Tibial nerve (tissue), 4 donors: Measurements from ENCODE around the gene MITF. TPM values are rescaled to one million over a fixed set of nuclear protein-coding genes. Genes with fewer than 3 reads are reported as not detected.

ENCODE experiments used
- DNase-seq, 2 donors: peaks; one replicate each; pipeline ENCODE4 v3.0.0-alpha.2; 2019; ENCODE audit warnings: low spot score in 2 of 2
- H3K27ac ChIP-seq, 4 donors: fragments of 200-600 bp; sonication (generic) in 3 of 4; one replicate each; pipeline ENCODE4 v1.5.1; 2017 to 2019; ENCODE audit warnings: mild to moderate bottlenecking in 1 of 4
- H3K27me3 ChIP-seq, 2 donors: fragments of 200-600 bp; sonication (generic) in 1 of 2; one replicate each; pipeline versions ENCODE4 v1.5.1 to v1.6.0; 2017 to 2019
- H3K36me3 ChIP-seq, 3 donors: fragments of 200-600 bp; sonication (generic); one replicate each; pipeline ENCODE4 v1.5.1; 2018 to 2019
- H3K4me1 ChIP-seq, 4 donors: fragments of 200-600 bp; sonication (generic) in 3 of 4; one replicate each; pipeline ENCODE4 v1.5.1; 2017 to 2019
- H3K4me3 ChIP-seq, 4 donors: fragments of 200-600 bp; sonication (generic) in 3 of 4; one replicate each; pipeline ENCODE4 v1.5.1; 2017 to 2019; ENCODE audit warnings: mild to moderate bottlenecking in 1 of 4, moderate library complexity in 1 of 4
- H3K9me3 ChIP-seq, 4 donors: fragments of 200-600 bp; sonication (generic) in 3 of 4; one replicate each; pipeline ENCODE4 v1.5.1; 2017 to 2019
- EP300 ChIP-seq, 2 donors: sonication (generic); formaldehyde crosslinking; IDR thresholded peaks; one replicate each; pipeline ENCODE4 v1.6.1; 2017; ENCODE audit warnings: antibody characterized with exemption in 2 of 2, mild to moderate bottlenecking in 1 of 2
- POLR2A ChIP-seq, 2 donors: fragments of 450-650 bp; IDR thresholded peaks; one replicate each; pipeline ENCODE4 v1.6.1; 2017; ENCODE audit warnings: antibody characterized with exemption in 2 of 2, mild to moderate bottlenecking in 2 of 2, moderate library complexity in 2 of 2
- WGBS, 2 donors: methylation state at CpG; one replicate each; pipeline ENCODE4 v1.1.5; 2018; 5-methylcytosine and 5-hydroxymethylcytosine counted together
- total RNA-seq, 4 donors: library from RNA; depleted of rRNA; stranded (reverse); fragments of >200 nt; gene quantifications; one replicate each; pipeline ENCODE4 v1.1.0, GENCODE V29; 2016
- TF ChIP-seq, protein P1 (sequence below), 5 experiments: fragments of 200-600 bp in 3 of 5; fragments of 450-650 bp in 2 of 5; sonication (generic) in 3 of 5; IDR thresholded peaks; one replicate each; pipeline ENCODE4 v1.5.1; 2016 to 2019; ENCODE audit warnings: antibody characterized with exemption in 5 of 5, mild to moderate bottlenecking in 3 of 5, moderate library complexity in 2 of 5

MITF gene
- total RNA-seq, 4 donors from 2014 or later, result 10.3 to 26.9 (median 15.5) TPM

DNA sequence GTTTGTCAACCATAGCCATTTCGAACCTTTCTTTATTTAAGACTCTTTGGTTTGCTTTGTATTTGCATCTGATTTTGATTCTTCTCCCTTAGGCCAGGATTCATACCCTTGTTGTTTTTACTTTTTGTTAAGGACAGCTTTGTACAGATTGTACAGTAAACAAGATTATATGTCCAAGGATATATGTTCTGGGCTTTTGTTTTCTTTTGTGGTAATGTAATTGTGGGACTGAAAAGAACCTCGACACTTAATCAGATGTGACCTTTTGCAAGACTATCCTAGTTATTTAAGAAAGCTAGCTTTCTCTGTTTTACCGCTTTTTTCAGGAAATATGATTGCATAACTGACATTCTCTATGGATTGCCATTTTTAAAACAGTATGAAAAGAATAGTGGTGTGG is 193.2 kb downstream of the MITF start:
- Histone ChIP-seq H3K4me1 (peaks cover 0 to 8% (median 0%) of the 10 kb centered on the region in 4 donors), H3K9me3 (no peaks in the 10 kb centered on the region), H3K4me3 (no peak overlapping the region), H3K27me3 (no peaks in the 10 kb centered on the region), H3K27ac (no peak overlapping the region), H3K36me3 (no peaks in the 10 kb centered on the region)
- TF ChIP-seq, protein P1, sequence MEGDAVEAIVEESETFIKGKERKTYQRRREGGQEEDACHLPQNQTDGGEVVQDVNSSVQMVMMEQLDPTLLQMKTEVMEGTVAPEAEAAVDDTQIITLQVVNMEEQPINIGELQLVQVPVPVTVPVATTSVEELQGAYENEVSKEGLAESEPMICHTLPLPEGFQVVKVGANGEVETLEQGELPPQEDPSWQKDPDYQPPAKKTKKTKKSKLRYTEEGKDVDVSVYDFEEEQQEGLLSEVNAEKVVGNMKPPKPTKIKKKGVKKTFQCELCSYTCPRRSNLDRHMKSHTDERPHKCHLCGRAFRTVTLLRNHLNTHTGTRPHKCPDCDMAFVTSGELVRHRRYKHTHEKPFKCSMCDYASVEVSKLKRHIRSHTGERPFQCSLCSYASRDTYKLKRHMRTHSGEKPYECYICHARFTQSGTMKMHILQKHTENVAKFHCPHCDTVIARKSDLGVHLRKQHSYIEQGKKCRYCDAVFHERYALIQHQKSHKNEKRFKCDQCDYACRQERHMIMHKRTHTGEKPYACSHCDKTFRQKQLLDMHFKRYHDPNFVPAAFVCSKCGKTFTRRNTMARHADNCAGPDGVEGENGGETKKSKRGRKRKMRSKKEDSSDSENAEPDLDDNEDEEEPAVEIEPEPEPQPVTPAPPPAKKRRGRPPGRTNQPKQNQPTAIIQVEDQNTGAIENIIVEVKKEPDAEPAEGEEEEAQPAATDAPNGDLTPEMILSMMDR (IDR thresholded peaks at IDR 0.05), result no peak
- TF ChIP-seq EP300 (IDR thresholded peaks at IDR 0.05) (no peak), POLR2A (IDR thresholded peaks at IDR 0.05) (no peak)
- no peak for DNase-seq
- WGBS, 2 donors, result 74 to 85% methylated on average over 3 of the region's 3 CpGs

DNA sequence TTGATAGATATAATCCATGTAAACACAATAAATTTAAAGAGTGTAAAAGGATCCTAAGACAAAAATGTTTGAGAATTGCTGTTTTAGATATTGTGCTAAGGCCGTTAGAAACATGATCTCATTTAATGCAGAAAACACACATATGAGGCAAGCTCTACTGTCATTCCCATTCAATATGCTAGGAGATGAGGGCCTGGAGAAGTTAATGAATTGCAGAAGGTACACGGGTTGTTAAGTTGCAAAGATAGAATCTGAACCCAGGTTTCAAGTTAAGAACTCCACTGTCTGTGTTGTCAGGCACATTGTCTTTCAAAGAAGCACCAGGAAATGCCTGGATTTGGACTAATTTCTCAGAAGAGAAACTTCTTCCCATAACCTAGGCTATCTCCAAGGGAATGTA is 195.1 kb downstream of the MITF start:
- Histone ChIP-seq H3K4me3 (no peak overlapping the region), H3K36me3 (peaks cover 0 to 4% (median 0%) of the 10 kb centered on the region in 3 donors), H3K4me1 (peaks cover 0 to 8% (median 0%) of the 10 kb centered on the region in 4 donors), H3K9me3 (no peaks in the 10 kb centered on the region), H3K27ac (no peak overlapping the region), H3K27me3 (no peaks in the 10 kb centered on the region)
- TF ChIP-seq EP300 (IDR thresholded peaks at IDR 0.05) (no peak), POLR2A (IDR thresholded peaks at IDR 0.05) (no peak)
- TF ChIP-seq, protein P1 (IDR thresholded peaks at IDR 0.05), result no peak
- WGBS, 2 donors, result 77 to 79% methylated on average over 2 of the region's 2 CpGs
- no peak for DNase-seq

DNA sequence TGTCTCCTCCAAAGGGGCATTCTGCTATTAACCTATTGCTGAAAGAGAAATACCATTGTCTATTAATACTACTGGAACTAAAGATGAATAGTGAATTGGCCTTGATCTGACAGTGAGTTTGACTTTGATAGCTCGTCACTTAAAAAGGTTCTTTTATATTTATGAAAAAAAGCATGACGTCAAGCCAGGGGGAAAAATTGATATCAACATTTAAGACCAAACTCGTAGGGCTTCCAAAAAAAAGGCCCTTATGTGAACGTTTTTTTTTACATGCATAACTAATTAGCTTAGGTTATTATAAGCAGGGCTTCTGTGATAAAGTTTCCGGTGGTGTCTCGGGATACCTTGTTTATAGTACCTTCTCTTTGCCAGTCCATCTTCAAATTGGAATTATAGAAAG is 197.0 kb downstream of the MITF start:
- H3K9me3 ChIP-seq, result no peaks in the 10 kb centered on the region
- no peaks in the 10 kb centered on the region for H3K27me3 ChIP-seq
- H3K36me3 ChIP-seq, result peaks cover 0 to 4% (median 0%) of the 10 kb centered on the region in 3 donors
- no peak for TF ChIP-seq POLR2A (IDR thresholded peaks at IDR 0.05)
- TF ChIP-seq EP300 (IDR thresholded peaks at IDR 0.05), result no peak
- TF ChIP-seq, protein P1 (IDR thresholded peaks at IDR 0.05), result no peak
- no peak overlapping the region for H3K27ac ChIP-seq
- WGBS, 2 donors, result 78 to 81% methylated on average over 6 of the region's 6 CpGs
- H3K4me3 ChIP-seq, result no peak overlapping the region
- DNase-seq, result no peak
- no peaks in the 10 kb centered on the region for H3K4me1 ChIP-seq

DNA sequence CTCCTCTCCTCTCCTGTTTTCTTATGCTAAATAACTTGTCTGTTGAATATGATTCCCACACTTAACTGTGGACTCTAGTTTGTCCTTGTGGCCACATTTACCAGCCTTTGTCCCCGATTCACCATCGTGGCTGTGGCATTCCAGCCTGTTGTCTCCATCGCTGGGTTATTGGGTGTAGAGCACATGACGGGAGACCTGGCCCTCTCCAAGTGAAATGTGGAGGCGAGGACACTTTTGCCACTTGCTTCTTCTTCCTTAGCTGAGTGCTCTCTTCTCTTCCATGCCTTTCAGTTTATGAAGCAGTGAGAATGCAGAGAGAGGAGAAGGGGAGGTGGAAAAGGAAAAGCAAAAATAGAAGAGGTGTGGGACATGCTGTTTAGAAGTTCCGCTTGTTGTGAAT is 198.8 kb downstream of the MITF start:
- 96 to 97% methylated on average over 6 of the region's 6 CpGs for WGBS, 2 donors
- H3K27ac ChIP-seq, result no peak overlapping the region
- no peaks in the 10 kb centered on the region for H3K27me3 ChIP-seq
- H3K36me3 ChIP-seq, result peaks cover 0 to 12% (median 0%) of the 10 kb centered on the region in 3 donors
- H3K4me3 ChIP-seq, result no peak overlapping the region
- no peak for TF ChIP-seq EP300 (IDR thresholded peaks at IDR 0.05)
- no peak for TF ChIP-seq POLR2A (IDR thresholded peaks at IDR 0.05)
- TF ChIP-seq, protein P1 (IDR thresholded peaks at IDR 0.05), result no peak
- no peaks in the 10 kb centered on the region for H3K4me1 ChIP-seq
- H3K9me3 ChIP-seq, result no peaks in the 10 kb centered on the region
- no peak for DNase-seq

DNA sequence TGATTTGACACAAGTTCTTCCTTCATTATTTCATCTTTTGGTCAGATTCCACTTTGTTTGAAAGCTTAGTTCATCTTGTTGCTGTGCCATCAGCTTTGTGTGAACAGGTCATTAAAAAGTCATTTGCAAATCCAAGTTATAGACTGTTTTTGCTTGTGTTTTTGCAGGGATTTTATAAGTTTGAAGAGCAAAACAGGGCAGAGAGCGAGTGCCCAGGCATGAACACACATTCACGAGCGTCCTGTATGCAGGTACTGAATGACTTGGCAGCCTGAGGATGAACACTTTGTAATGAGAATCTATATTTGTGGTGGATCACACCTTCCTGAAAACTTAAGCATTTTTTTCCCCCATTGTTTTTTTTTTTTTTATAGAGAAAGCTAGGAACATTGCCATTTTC is 199.7 kb downstream of the MITF start:
- Histone ChIP-seq H3K4me1 (peaks cover 0 to under 1% (median 0%) of the 10 kb centered on the region in 4 donors), H3K27me3 (no peaks in the 10 kb centered on the region), H3K9me3 (no peaks in the 10 kb centered on the region), H3K4me3 (no peak overlapping the region), H3K27ac (no peak overlapping the region), H3K36me3 (peaks cover 0 to 12% (median 0%) of the 10 kb centered on the region in 3 donors)
- DNase-seq, result no peak
- TF ChIP-seq, protein P1 (IDR thresholded peaks at IDR 0.05), result no peak
- TF ChIP-seq EP300 (IDR thresholded peaks at IDR 0.05) (no peak), POLR2A (IDR thresholded peaks at IDR 0.05) (no peak)
- WGBS, 2 donors, result 96 to 98% methylated on average over 3 of the region's 3 CpGs
